PFSK-1 (cell line): ENCODE measurements around the gene B4GAT1.

Experiments
- FOXP2 ChIP-seq: optimal IDR thresholded peaks from 2 replicates; pipeline ENCODE3; 2011; ENCODE audit warnings: borderline replicate concordance, control low read depth, inconsistent platforms; ENCODE audit not compliant: insufficient read depth; ENCODE audit errors: extremely low read length, extremely low read depth
- POLR2AphosphoS5 ChIP-seq: IDR thresholded peaks from 2 replicates; pipeline ENCODE4 v1.6.1; 2012; ENCODE audit warnings: low read depth, mild to moderate bottlenecking, control low read depth, low read length, moderate library complexity
- SIN3A ChIP-seq: IDR thresholded peaks from 2 replicates; pipeline ENCODE4 v1.6.1; 2012; ENCODE audit warnings: mild to moderate bottlenecking, low read length, moderate library complexity, borderline replicate concordance; ENCODE audit not compliant: insufficient read depth
- TAF1 ChIP-seq: IDR thresholded peaks from 2 replicates; pipeline ENCODE4 v1.6.1; 2012; ENCODE audit warnings: low read length, control low read depth, borderline replicate concordance; ENCODE audit not compliant: insufficient read depth
- TF ChIP-seq, protein P1 (sequence below), 2 experiments: IDR thresholded peaks; 2 replicates each; pipeline versions ENCODE4 v1.6.1 to v1.8.0; 2011 to 2012; ENCODE audit warnings: low read depth in 2 of 2, low read length in 2 of 2, control low read depth in 1 of 2, inconsistent platforms in 1 of 2, mild to moderate bottlenecking in 1 of 2, moderate library complexity in 1 of 2; ENCODE audit not compliant: insufficient read depth in 1 of 2

DNA sequence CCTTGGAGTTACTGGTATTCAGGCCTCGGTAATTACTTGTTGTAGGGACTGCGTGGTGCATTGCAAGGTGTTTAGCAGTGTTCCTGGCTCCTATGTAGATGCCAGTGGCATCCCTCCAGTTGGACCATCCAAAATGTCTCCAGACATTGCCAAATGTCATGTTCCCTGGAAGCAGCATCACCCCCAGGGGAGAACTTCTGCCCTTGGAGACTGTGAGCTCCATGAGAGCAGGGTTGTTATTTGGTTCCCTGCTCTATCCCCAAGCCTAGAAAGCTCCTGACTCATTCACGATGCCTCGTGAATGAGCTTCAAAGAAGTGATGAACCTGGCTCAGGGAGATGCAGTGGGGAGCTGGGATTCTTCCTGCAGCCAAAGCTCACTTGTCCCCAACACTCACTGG, 25.8 kb downstream of the B4GAT1 start:
- TF ChIP-seq SIN3A (no peak), TAF1 (no peak), POLR2AphosphoS5 (no peak), FOXP2 (no peak)
- TF ChIP-seq, protein P1, sequence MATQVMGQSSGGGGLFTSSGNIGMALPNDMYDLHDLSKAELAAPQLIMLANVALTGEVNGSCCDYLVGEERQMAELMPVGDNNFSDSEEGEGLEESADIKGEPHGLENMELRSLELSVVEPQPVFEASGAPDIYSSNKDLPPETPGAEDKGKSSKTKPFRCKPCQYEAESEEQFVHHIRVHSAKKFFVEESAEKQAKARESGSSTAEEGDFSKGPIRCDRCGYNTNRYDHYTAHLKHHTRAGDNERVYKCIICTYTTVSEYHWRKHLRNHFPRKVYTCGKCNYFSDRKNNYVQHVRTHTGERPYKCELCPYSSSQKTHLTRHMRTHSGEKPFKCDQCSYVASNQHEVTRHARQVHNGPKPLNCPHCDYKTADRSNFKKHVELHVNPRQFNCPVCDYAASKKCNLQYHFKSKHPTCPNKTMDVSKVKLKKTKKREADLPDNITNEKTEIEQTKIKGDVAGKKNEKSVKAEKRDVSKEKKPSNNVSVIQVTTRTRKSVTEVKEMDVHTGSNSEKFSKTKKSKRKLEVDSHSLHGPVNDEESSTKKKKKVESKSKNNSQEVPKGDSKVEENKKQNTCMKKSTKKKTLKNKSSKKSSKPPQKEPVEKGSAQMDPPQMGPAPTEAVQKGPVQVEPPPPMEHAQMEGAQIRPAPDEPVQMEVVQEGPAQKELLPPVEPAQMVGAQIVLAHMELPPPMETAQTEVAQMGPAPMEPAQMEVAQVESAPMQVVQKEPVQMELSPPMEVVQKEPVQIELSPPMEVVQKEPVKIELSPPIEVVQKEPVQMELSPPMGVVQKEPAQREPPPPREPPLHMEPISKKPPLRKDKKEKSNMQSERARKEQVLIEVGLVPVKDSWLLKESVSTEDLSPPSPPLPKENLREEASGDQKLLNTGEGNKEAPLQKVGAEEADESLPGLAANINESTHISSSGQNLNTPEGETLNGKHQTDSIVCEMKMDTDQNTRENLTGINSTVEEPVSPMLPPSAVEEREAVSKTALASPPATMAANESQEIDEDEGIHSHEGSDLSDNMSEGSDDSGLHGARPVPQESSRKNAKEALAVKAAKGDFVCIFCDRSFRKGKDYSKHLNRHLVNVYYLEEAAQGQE (IDR thresholded peaks at IDR 0.05; ENCODE audit: insufficient read depth in 1 of 2, low read depth in 2 of 2, low read length in 2 of 2) = no peak
